ENCODE data around the gene GLRA1.

GRCh38 chr5:151810897-151811296, 113.8 kb downstream of the GLRA1 start:
- TF ChIP-seq GATA3 (IDR thresholded peaks at IDR 0.05; ENCODE audit: low read depth, low read length): no peak
- TF ChIP-seq GATA2 (IDR thresholded peaks at IDR 0.05; ENCODE audit: low read depth, low read length): no peak
